HG03457 (cell line): Measurements from ENCODE around the gene SLC25A42.
"Not testable (repeated sequence)": the region's sequence is repeated elsewhere in the genome, so short reads cannot be mapped to it uniquely, and the experiment has no call there.

Experiments
- ATAC-seq: cut with Tn5 transposase; IDR thresholded peaks from one replicate; pipeline ENCODE4 v1.9.1; 2021; ENCODE audit warnings: moderate number of reproducible peaks; ENCODE audit not compliant: unreplicated experiment

Gene SLC25A42

GRCh38 chr19:19132912-19133311 lies 69.1 kb downstream of the SLC25A42 start:
- ATAC-seq = no peak

- ATAC-seq = no peak
These were observed 70.2 kb downstream of the SLC25A42 start for GRCh38 chr19:19133985-19134384.

- no peak for ATAC-seq
These were observed 70.9 kb downstream of the SLC25A42 start for GRCh38 chr19:19134687-19135158.

- not testable (repeated sequence) for ATAC-seq
These were observed 71.9 kb downstream of the SLC25A42 start for GRCh38 chr19:19135713-19136112.

- no peak for ATAC-seq
These were observed 73.8 kb downstream of the SLC25A42 start for GRCh38 chr19:19137556-19138108.

- ATAC-seq = peak; percentile 91
These were observed 74.6 kb downstream of the SLC25A42 start, which contains the start of gene TMEM161A for GRCh38 chr19:19138109-19138981. Gene TMEM161A (minus strand): TSS chr19:19138478. CDS start chr19:19138428, 50 bp downstream.

GRCh38 chr19:19139876-19140229 lies 76.1 kb downstream of the SLC25A42 start:
- no peak for ATAC-seq

- ATAC-seq = no peak
These were observed 76.7 kb downstream of the SLC25A42 start for GRCh38 chr19:19140476-19140875.

- no peak for ATAC-seq
These were observed 78.6 kb downstream of the SLC25A42 start for GRCh38 chr19:19142347-19142746.

GRCh38 chr19:19145281-19145680 lies 81.5 kb downstream of the SLC25A42 start:
- no peak for ATAC-seq

- no peak for ATAC-seq
These were observed 82.2 kb downstream of the SLC25A42 start for GRCh38 chr19:19145684-19146608.

- no peak for ATAC-seq
These were observed 83.1 kb downstream of the SLC25A42 start for GRCh38 chr19:19146865-19147264.

GRCh38 chr19:19147344-19147743 lies 83.5 kb downstream of the SLC25A42 start:
- no peak for ATAC-seq

GRCh38 chr19:19148504-19148903 lies 84.7 kb downstream of the SLC25A42 start:
- not testable (repeated sequence) for ATAC-seq

GRCh38 chr19:19149435-19149834 lies 85.6 kb downstream of the SLC25A42 start:
- ATAC-seq = no peak

- ATAC-seq = no peak
These were observed 87.6 kb downstream of the SLC25A42 start for GRCh38 chr19:19151418-19151817.

- no peak for ATAC-seq
These were observed 89.0 kb downstream of the SLC25A42 start for GRCh38 chr19:19152668-19153384.

GRCh38 chr19:19154768-19155494 lies 91.1 kb downstream of the SLC25A42 start:
- no peak for ATAC-seq

- peak; percentile 57 for ATAC-seq
These were observed 91.9 kb downstream of the SLC25A42 start for GRCh38 chr19:19155495-19156219.
